Measurements from ENCODE around the gene ARID2. TPM values are rescaled to one million over a fixed set of nuclear protein-coding genes. Genes with fewer than 3 reads are reported as not detected.

Gene ARID2
- total and polyA plus RNA-seq, 9 of the 15 experiments (the other 6 are each of a cell fraction or from before 2014, with no cell fraction given), result 13.4 to 41.6 (median 29.4) TPM

DNA sequence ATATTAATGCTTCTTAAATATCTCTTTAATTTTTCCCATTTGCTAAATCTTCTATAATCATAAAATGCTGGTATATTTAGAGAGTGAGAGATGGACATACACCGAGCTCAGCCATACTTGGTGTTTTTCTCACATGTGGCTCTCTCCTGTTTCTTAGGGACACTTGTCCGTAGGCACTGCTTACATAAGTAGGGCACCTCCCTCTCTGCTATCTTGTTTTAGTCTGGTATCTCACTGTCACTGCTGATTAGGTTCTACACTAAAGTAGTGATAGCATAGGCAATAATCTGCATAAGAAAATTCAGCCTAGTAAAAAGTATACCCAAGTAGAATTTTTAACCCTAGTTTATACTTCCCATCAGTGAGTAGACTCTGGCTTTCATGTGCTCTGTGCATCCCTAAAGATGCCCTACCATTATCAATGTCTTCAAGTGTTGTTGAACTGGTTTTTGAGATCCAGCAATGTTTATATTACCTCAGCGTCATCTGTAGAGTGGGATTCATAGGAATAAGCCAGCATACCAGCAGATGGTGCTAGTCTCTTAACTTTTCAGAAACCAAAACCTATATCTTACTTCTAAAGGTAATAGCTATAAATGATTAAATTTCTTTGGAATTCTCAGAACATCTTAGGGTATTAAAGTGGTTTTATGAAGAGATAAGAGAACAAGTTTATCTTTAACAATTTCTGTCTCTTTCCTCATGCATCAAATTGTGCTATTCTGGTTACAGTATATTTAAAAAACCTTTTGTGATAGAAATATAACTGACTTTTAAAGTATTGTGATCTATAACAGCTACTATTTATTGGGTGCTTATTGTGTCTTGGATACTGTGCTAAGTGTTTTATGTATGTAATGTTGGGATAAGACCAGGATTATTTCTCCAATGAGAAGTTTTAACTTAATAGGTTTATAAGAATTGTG is 32.9 kb downstream of the ARID2 start:
- Histone ChIP-seq H3K27ac (ENCODE audit: extremely low read depth, low read depth, low read length) (no peak overlapping the region), H3K9me1 (ENCODE audit: control insufficient read depth, insufficient read depth, low read length) (no peaks in the 10 kb centered on the region), H3K9ac (ENCODE audit: insufficient read depth in 1 of 2, low read depth in 2 of 2, low read length in 2 of 2) (no peak overlapping the region), H3K4me2 (ENCODE audit: insufficient read depth, low read length) (no peak overlapping the region), H3K27me3 (ENCODE audit: control insufficient read depth in 2 of 2, insufficient read depth in 2 of 2, low read length in 2 of 2) (no peaks in the 10 kb centered on the region), H4K20me1 (replicated peaks; ENCODE audit: control insufficient read depth, insufficient read depth, low read length) (0 out of 2 replicates have a peak, but pooled peaks cover 4% of the 10 kb centered on the region), H3K4me1 (replicated peaks in 1 of 2; ENCODE audit: control insufficient read depth in 2 of 2, insufficient read depth in 2 of 2, low read length in 2 of 2) (peaks cover 0 to 2% of the 10 kb centered on the region in 2 experiments; a peak in 2 of 5 replicates), H3K9me3 (replicated peaks; ENCODE audit: control insufficient read depth, insufficient read depth, low read depth, low read length) (no peaks in the 10 kb centered on the region), H3K36me3 (ENCODE audit: control insufficient read depth, insufficient read depth, low read length) (no peaks in the 10 kb centered on the region), H3K79me2 (ENCODE audit: control insufficient read depth, insufficient read depth, low read length) (peaks cover 89% of the 10 kb centered on the region), H2AFZ (ENCODE audit: low read depth, low read length) (no peak overlapping the region), H3K4me3 (no peak overlapping the region)
- FAIRE-seq (peak; percentile 76), DNase-seq (ENCODE audit: extremely low read depth in 1 of 4, low spot score in 3 of 4) (peak in 3 of 4 experiments; percentile 9 to 55 (median 27)), ATAC-seq (peak; percentile 88)
- in situ Hi-C loops (cut with MboI), result no loop called here
- ChIA-PET CTCF (ENCODE audit: low intra/inter-chr PET ratio) (interaction anchor here (0.6 kb wide), 1 partner anchor 904 kb away, joined by 3 read pairs; no protein-coding TSS in a partner anchor), POLR2A (no interaction called here)
- BruUV-seq (replicated peaks), result no TSS peak
- WGBS (ENCODE audit: insufficient coverage, low coverage, missing lambda C conversion rate), result 26% methylated on average over 3 of the region's 3 CpGs
- intact Hi-C loops (cut with micrococcal nuclease), result loop anchor here (5.0 kb wide), 2 partner anchors 230 to 285 kb away; partner anchors contain the start of gene SCAF11
- TF ChIP-seq, protein P1, sequence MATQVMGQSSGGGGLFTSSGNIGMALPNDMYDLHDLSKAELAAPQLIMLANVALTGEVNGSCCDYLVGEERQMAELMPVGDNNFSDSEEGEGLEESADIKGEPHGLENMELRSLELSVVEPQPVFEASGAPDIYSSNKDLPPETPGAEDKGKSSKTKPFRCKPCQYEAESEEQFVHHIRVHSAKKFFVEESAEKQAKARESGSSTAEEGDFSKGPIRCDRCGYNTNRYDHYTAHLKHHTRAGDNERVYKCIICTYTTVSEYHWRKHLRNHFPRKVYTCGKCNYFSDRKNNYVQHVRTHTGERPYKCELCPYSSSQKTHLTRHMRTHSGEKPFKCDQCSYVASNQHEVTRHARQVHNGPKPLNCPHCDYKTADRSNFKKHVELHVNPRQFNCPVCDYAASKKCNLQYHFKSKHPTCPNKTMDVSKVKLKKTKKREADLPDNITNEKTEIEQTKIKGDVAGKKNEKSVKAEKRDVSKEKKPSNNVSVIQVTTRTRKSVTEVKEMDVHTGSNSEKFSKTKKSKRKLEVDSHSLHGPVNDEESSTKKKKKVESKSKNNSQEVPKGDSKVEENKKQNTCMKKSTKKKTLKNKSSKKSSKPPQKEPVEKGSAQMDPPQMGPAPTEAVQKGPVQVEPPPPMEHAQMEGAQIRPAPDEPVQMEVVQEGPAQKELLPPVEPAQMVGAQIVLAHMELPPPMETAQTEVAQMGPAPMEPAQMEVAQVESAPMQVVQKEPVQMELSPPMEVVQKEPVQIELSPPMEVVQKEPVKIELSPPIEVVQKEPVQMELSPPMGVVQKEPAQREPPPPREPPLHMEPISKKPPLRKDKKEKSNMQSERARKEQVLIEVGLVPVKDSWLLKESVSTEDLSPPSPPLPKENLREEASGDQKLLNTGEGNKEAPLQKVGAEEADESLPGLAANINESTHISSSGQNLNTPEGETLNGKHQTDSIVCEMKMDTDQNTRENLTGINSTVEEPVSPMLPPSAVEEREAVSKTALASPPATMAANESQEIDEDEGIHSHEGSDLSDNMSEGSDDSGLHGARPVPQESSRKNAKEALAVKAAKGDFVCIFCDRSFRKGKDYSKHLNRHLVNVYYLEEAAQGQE (IDR thresholded peaks at IDR 0.05; ENCODE audit: borderline replicate concordance), result peak; percentile 11; the same call in 1 of the 2 replicates
- TF ChIP-seq, protein P1 (CRISPR knock-in tag; IDR thresholded peaks at IDR 0.05; ENCODE audit: low read depth), result no peak
- TF ChIP-seq, protein P2, sequence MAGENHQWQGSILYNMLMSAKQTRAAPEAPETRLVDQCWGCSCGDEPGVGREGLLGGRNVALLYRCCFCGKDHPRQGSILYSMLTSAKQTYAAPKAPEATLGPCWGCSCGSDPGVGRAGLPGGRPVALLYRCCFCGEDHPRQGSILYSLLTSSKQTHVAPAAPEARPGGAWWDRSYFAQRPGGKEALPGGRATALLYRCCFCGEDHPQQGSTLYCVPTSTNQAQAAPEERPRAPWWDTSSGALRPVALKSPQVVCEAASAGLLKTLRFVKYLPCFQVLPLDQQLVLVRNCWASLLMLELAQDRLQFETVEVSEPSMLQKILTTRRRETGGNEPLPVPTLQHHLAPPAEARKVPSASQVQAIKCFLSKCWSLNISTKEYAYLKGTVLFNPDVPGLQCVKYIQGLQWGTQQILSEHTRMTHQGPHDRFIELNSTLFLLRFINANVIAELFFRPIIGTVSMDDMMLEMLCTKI (IDR thresholded peaks at IDR 0.05; ENCODE audit: partially characterized antibody), result no peak
- TF ChIP-seq, protein P3, sequence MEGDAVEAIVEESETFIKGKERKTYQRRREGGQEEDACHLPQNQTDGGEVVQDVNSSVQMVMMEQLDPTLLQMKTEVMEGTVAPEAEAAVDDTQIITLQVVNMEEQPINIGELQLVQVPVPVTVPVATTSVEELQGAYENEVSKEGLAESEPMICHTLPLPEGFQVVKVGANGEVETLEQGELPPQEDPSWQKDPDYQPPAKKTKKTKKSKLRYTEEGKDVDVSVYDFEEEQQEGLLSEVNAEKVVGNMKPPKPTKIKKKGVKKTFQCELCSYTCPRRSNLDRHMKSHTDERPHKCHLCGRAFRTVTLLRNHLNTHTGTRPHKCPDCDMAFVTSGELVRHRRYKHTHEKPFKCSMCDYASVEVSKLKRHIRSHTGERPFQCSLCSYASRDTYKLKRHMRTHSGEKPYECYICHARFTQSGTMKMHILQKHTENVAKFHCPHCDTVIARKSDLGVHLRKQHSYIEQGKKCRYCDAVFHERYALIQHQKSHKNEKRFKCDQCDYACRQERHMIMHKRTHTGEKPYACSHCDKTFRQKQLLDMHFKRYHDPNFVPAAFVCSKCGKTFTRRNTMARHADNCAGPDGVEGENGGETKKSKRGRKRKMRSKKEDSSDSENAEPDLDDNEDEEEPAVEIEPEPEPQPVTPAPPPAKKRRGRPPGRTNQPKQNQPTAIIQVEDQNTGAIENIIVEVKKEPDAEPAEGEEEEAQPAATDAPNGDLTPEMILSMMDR (IDR thresholded peaks at IDR 0.05 in 2 of 3, conservative IDR thresholded peaks at IDR 0.05 in 1 of 3; ENCODE audit: insufficient read depth in 2 of 3, low read depth in 1 of 3, low read length in 3 of 3), result peak; percentile 41 to 67 (median 52); a peak in 5 of 6 replicates
- TF ChIP-seq ZNF431 (CRISPR knock-in tag; IDR thresholded peaks at IDR 0.05), result no peak
- no peak for TF ChIP-seq ZNF384 (IDR thresholded peaks at IDR 0.05; ENCODE audit: low read depth, low read length)
- TF ChIP-seq ZNF551 (CRISPR knock-in tag; IDR thresholded peaks at IDR 0.05), result no peak
- TF ChIP-seq RAD21 (CRISPR knock-in tag; conservative IDR thresholded peaks at IDR 0.05 in 1 of 2, IDR thresholded peaks at IDR 0.05 in 1 of 2), result peak; percentile 37 to 62
